ENCODE measurements around the gene KRTAP12-2.
"Not testable (repeated sequence)": the region's sequence is repeated elsewhere in the genome, so short reads cannot be mapped to it uniquely, and the experiment has no call there.

KRTAP12-2 gene

DNA sequence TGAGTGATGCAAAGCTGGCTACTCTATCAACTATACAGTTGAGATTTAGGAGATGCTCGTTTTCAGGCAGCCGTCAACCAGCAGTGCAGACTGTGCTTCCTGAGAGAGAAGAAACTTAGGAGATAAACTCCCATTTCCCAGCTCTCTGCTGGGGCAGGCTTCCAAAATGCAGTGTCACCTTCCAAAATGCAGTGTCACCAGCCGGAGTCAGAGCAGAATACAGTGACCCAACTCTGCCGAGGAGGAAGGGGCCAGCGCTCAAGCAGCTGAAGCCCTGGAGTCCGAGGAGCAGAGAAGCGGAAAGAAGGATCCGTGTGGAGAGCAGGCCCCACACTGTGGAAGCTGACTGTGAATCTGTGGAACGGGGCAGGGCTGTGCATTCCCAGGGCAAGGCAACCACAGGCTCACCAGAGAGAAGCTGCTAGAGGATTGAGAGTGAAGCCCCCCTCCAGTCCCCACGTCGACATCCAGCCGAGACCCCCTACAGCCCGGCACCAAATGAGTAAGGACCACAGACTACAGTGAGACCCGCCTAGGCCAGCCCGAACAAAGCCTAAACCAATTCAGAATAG is 15.9 kb upstream of the KRTAP12-2 start:
- DNase-seq = no peak

DNA sequence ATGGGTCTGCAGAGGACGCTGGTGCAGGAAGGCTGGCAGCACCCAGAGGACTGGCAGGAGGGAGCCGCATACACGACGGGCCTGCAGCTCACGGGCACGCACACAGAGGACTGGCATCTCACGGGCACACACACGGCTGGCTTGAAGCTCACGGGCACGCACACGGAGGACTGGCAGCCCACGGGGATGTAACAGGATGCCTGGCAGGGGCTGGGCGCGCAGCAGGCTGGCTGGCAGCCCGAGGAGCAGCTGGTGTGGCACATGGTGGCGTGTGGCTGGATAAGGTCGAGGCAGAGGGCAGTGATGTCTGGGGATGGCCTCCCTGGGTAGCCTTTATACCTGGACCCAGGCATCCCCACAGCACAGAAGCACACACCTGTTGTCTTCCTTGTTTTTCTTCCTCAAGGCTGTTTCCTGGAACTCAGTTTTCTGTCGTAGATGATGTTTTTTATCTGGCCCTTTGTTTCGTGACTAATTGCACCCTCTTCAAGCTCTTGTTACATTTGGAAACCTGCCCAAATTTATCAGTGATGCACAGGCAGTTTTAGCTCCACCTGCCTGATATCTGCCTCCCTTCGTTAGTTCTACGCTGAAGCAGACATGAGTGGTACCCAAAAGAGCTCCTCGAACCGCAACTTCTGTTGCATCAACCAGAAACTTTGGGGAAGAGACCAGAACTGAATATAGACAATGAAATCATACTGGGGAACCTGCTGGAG is 15.3 kb upstream of the KRTAP12-2 start, which contains the start of gene KRTAP12-1:
TSS of gene KRTAP12-1 (minus strand) at position 303 of the 719 bp plus-strand sequence. CDS start at position 263, 40 bp downstream.
- peak; percentile 85 for DNase-seq

DNA sequence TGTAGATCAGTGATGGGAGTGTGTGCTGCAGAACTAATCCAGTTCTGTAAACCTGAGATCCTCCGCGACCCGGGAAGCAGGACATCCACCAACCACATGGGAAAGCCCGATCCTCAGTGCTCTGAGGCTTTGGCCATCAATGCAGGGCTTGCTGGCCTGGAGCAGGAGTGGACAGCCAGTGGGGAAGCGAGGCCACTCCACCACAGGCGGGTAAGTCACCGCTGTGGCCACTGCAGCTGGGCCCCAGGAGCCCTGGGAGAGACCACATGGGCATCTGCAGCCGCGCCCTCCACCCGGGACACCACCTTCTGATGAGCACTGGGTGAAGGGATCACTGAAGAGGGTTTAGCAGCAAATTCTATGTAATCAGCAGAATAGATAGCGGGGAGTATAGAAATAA is 14.4 kb upstream of the KRTAP12-2 start:
- no peak for DNase-seq

DNA sequence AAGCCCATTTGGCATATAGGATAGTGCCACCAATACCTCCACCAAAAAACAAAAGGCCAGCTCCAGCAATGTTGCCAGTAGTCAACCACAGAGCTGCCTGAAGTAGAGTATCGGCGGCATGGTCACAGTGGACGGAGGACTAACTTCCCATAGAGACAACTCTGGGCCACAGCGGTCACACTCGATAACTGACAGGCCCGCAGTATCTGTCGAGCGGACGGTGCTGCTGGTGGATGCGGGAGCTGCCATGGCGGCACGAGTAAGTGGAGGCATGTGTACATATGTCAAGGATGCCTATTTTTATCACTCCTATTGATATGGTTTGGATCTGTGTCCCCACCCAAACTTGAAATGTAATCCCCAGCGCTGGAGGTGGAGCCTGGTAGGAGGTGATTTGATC is 11.2 kb upstream of the KRTAP12-2 start:
- DNase-seq = no peak

DNA sequence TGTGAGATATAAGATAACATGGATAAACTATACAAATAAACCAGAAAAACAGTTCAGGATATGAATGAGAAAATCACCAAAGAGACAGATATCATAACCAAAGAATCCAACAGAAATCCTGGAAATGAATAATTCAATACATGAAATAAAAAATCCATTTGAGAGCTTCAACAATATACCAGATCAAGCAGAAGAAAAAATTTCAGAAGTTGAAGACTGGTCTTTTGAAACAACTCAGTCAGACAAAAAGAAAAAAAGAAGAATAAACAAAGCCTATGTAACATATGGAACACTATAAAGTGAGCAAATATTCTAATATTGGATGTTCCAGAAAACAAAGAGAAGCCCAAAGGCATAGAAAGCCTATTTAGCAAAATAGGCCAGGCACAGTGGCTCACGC is 5.2 kb upstream of the KRTAP12-2 start:
- DNase-seq = no peak

DNA sequence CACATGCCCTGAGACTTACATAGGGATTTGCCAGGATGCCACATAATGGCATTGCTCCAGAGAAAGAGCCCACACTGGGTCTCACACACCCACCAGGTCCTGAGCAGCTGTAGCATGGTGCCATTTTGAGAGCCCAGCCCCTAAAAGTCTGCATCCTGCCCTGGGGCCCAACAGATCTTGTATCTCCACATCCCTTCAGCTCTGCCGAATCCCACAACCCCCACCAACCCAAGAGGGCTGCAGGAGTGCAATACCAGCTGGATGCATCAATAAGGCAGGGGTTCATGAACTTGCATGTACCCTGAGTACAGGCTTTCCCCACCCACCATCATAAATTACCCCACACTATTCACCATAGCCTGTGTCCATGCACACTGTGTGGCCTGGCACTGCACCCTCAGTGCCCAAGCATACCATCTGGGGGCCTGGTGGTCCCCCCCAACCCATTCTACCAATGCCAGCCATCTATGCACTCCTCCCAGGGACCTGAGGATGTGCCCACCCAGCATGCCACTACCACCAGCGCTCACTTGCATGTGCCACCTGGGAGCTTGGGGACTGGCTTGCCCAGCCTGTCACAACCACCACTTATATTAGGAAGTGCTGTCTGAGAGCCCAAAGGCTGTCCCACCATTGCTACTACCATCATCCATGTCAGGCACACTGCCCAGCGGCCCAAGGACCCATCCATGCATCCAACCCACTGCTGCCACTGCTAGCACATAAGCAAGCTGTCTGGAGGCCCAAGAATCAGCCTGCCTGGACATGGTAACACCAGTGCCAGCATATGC is 4.1 kb upstream of the KRTAP12-2 start:
- no peak for DNase-seq

DNA sequence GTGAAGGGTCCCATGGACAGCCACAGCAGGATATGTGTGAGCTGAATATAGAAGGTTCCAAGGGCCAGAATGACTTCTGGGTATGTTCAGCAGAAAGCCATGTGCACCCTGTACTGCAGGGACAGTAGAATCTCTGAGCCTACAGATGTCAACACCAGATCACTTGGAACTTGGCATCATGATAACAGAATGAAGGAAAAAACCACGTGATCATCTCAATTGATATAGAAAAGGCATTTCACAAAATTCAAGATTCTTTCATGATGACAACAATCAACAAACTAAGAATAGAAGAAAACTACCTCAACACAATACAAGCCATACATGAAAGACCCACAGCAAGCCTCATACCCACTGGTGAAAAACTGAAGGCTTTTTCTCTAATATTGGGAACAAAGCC is 885 bp upstream of the KRTAP12-2 start:
- DNase-seq = no peak

DNA sequence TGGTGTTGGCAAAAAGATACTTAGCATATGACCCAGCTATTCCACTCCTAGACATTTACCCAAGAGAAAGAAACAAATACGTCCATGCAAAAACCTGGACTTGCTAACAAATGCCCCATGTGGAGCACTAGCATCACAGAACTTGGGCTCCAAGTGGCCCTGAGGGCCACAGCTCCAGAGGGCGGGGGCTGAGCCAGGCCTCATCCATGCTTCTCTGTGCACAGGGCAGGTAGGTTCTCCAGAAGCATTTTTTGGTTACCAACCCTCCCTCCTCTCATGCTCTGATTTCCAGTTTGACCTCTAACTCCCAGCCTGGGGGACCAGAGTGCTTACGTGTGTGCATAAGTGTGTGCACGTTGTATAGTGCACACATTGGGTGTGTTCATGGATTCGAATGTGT is 2.0 kb downstream of the KRTAP12-2 start:
- no peak for DNase-seq

DNA sequence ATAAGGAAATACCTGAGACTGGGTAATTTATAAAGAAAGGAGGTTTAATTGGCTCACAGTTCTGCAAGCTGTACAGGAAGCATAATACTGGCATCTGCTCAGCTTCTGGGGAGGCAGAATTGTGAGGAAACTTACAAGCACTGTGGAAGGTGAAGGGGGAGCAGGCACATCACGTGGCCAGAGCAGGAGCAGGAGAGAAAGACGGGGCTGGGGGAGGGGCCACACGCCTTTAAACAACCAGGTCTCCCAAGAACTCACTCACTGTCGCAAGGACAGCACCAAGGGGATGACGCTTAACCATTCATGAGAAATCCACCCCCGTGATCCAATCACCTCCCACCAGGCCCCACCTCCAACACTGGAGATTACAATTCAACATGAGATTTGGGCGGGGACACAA is 5.2 kb downstream of the KRTAP12-2 start:
- DNase-seq = not testable (repeated sequence)

DNA sequence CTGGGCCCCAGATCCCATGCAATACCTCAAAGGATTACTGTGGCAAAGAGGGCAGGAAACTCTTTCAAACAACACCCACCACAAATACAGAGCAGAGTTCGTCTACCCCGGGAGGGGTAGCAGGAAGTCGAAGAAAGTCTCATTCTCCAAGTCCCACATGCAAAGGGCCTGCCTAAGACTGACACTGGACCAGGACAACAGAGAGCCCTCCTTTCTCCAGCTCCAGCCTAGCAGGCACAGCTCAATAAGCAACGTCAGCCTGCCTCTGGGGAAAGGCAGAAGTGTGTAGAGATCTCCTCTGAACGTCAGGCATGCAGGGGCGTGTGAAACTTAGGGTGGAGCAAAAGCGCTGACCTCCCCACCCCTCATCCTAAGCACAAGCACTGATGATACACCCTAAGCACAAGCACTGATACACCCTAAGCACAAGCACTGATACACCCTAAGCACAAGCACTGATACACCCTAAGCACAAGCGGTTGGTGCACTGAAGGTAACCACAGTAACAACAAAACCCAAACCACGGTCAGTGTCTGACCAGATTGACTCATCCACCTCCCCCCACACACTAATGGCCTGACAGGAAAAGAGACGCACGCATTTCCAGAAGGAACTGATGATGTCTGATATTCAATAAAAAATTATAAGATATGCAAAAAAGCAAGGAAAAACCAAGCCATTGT is 7.7 kb downstream of the KRTAP12-2 start:
- no peak for DNase-seq

DNA sequence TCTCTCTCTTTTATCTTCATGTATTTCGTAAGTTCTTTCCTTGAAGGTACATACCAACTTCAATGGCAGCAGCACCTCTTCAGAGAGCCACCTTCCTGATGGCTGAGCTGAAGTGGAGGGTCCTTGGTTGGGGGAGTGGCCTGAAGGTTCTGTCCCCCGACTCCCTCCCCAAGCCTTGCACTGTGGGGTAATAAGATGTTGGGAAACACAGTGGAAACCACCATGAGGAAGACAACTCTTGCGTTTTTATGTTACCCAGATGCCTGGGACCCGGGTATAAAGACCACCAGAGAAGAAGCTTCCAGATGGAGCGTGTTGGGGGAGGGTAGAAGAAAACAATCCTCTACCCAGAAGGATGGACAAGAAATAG is 8.2 kb downstream of the KRTAP12-2 start:
- no peak for DNase-seq

DNA sequence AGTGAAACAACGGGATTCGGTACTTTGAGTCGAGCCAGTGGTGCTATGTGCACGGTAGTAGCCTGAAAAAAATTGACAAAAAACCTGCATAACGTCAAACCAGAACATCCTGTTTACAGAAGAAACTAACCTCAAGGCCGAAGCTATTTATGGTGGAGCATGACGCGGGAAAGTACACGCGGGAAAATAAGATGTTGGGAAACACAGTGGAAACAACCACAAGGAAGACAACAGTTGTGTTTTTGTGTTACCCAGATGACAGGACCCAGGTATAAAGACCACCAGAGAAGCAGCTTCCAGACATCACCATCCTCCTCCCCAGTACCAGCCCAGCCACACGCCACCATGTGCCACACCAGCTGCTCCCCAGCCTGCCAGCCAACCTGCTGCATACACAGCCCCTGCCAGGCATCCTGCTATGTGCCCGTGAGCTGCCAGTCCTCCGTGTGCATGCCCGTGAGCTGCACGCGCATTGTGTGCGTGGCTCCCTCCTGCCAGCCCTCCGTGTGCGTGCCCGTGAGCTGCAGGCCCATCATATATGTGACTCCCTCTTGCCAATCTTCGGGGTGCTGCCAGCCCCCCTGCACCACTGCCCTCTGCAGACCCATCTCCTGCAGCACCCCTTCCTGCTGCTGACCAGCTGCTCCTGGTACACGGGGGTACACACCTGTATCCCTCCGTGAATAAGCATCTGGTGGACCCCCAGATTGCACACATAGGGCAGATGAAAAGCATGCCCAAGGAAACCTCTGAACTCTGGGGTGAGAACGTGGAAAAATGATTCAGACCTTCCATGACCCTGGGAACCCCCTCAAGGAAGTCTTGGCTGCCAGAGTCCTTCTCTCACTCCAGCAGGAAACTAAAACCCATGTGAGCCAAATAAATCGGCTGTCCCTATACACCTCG is 8.8 kb downstream of the KRTAP12-2 start, which contains the start of gene KRTAP12-3:
TSS of gene KRTAP12-3 (plus strand) at position 298 of the 906 bp plus-strand sequence. CDS start at position 346, 48 bp downstream.
- DNase-seq = no peak

DNA sequence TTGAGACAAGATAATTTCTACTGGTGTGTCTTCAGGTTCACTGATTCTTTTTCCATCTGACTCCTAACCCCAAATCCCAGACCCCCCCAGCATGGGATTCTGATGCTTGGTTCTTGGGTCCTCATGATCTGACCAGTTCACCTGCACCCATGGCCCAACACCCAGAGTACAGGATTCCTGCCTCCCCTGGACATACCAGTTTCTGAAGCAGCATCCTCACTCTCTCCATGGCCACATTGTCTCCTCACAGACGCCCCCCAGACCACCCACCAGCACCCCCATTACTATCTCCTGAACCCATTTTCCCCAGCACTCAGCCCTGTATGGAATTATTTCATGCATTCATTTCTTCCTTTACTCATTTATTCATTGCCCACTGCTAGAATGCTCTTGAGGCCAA is 9.9 kb downstream of the KRTAP12-2 start:
- DNase-seq = no peak

DNA sequence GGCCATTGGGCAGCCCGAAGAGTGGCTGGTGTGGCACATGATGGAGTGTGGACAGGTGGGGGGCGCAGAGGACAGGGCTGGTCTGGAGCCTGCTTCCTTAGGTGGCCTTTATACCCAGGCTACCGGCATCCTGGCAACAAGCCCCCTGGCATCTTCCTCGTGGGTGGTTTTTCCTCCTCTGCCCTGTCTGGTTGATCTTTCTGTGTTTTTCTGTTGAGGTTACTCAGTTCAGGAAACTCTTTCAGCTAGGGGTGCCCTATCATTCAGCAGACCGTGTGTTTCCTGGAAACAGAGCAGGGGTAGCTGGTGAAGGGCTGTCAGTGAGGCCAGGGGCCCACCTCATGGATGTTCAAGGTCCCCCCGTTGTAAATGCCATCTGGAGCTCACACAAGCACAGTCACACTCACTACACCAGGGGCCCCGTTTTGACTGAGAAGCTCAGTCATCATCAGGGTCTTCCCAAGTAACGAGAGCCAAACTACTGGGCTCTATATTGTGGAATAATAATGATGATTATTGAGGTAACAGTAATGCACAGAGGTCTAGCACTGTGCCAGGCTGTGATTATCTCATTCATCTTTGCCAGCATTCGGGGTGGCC is 12.1 kb downstream of the KRTAP12-2 start, which contains the start of gene KRTAP12-4:
TSS of gene KRTAP12-4 (minus strand) at position 84 of the 600 bp plus-strand sequence. CDS start at position 39, 45 bp downstream.
- DNase-seq = no peak

DNA sequence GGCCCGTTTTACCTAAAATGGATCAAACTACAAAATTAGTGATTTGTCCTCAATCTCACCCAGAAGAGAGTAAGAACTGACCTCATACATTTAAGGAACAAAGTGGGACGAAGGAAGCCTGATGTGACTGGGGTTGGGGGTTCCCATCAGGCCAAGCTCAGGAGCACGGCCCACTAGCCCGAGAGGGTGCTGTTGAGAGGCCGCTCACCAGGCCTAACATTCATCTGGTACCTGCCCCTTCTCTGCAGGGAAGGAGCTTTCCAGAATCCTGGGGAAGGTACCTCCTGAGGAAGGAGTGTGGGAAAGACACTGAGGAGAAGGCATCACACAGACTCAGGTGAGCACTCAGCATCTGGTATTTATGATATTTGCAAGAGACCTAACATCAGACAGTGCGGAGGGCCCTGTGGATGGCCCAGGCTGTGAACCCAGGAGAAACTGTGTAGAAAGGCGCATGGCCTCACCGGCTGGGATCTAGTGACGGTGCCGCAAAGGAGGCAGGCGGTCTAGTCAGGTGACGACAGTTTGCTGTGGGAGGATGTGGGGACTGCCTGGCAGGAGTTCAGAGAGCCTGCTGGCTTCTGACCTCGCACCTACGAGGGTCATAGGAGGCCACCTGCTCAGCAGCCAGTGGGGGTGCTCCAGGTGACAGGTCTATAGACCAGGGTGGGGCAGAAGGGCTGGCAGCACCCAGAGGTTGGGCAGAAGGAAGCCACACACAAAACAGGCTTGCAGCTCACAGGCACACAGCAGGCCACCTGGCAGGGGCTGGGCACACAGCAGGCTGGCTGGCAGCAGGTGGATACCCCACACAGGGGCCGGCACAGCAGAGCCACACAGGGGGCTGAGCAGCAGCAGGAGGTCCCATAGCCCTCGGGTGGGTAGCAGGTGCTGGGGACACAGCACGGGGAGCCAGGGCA is 12.8 kb downstream of the KRTAP12-2 start:
- no peak for DNase-seq

DNA sequence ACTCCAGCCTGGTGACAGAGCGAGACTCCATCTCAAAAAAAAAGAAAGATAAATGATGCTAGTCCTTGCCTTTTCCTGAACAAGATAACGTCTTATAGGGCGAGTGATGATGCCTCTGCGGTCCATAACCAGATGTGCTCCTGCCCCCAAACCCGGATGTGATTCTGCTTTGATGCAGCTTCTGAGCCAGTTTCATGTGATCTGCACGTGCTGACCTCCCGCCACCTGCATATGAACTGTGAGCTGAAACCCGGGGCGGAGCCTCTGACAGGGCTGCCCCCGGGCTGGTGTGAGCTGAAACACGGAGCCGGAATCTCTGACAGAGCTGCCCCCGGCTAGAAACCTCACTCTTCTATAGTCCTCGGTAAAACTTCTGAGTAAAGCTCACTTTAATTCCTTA is 13.6 kb downstream of the KRTAP12-2 start:
- no peak for DNase-seq

DNA sequence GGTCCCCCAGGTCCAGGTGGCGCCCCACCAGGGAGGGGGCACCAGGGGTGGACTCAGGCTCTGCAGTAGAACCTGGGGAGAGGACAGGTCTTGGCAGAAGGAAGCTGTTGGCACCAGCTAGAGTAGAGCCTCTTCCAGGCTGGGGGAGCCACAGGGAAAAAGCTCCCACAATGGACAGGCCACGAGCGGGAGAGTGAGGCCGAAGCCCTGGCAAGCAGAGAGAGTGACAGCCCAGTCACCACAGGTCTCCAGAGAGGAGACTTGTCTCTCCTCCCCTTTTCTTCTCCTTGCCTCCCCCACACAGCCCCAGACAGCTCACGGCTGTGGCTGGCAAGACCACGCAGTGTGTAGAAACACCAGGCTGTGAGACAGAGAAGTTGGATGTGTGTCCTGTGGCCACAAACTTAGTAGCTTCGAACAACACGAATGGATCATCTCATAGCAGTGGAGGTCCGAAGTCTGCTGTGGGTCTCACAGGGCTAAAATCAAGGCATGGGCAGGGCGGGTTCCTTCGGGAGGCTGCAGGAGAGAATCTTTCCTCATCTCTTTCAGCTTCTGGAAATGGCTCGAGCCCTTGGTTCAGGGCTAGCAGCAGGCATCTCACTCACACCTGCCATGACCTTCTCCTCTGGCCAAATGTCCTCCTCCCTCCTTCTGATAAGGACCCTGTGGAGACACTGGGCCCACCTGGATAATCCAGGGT is 15.6 kb downstream of the KRTAP12-2 start:
- no peak for DNase-seq

DNA sequence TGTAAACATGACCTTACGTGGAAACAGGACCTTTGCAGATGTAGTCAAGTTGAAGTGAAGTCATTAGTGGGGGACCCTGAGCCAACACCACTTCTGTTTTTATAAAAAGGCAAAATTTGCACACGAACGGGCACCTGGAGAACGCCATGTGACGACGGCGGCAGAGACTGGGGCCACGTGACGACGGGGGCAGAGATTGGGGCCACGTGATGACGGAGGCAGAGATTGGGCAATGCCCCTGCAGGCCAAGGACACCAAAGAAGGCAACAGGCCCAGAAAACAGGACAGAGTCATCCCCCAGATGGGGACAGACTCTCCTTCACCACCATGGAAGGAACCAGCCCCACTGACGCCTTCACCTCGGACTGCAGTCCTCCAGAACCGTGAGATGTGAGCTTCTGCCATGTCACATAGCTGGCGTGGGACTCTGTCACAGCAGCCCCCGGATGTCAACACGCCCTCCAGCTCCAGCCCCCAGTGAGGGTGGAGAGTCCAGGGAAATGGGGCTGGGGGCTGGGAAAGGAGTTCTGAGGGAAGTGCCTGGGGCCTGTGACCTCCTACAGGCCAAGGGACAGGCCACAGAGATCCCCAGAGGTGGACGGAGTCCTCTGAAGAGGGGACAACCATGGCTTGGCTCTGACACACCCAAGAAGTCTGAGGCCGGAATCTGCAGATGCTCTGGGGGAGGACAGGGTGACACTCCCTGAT is 16.3 kb downstream of the KRTAP12-2 start:
- DNase-seq = no peak

DNA sequence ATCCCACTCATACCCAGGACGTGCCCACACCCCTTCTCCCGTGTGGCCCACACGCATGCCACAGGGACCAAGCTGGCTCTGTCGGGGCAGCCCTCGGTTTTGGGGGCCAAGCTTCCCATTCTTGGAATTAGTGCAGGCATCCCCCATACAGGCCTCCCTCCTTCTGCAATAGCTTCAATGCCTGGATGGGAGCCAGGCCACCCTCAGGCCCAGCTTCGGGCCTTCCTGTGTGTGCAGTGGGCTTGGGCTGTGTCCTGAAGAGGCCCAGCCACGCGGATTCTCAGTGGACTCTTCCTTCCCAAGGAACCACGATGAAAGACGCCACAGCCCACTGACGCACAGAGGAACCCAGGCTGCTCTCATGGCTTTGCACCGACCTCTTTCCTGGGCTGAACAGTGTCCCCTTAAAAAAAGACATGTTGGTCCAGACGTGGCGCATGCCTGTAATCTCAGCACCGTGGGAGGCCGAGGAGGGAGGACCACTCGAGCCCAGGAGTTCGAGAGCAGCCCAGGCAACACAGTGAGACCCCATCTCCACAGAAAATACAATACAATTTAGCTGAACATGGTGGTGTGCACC is 17.1 kb downstream of the KRTAP12-2 start:
- no peak for DNase-seq
